Measurements from ENCODE around the gene EPS15.
"Not testable (repeated sequence)": the region's sequence is repeated elsewhere in the genome, so short reads cannot be mapped to it uniquely, and the experiment has no call there.

The EPS15 gene

DNA sequence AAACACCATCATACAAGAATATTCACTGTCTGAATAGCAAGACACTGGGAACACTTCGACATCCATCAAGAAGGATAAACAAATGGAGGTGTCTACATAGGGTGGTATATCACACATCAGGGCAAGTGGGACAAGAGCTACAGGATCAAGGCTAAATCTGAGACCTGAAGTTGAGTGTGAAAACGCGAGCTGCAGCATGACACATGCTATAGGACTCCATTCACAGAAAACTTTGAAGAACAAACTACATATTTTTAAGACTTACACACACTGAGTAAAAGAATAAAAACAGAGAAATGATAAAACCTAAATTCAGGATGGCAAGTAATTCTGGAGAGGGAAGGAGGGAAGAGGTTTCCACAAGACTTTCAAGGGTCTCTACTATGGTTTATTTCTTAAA lies 190.8 kb downstream of the EPS15 start:
- Histone ChIP-seq H3K27ac (ENCODE audit: low read length) (no peak overlapping the region), H3K27me3 (ENCODE audit: low read depth, low read length) (peaks cover 12% of the 10 kb centered on the region), H3K4me1 (ENCODE audit: control insufficient read depth in 1 of 2, insufficient read depth in 2 of 2, low read length in 2 of 2) (peaks cover 5 to 10% of the 10 kb centered on the region in 2 donors), H3K9me3 (ENCODE audit: control insufficient read depth in 1 of 2, low read length in 2 of 2) (no peaks in the 10 kb centered on the region), H3K36me3 (ENCODE audit: control insufficient read depth in 1 of 2, insufficient read depth in 2 of 2, low read length in 2 of 2) (no peaks in the 10 kb centered on the region), H3K4me3 (ENCODE audit: low read depth in 1 of 2, low read length in 2 of 2) (no peak overlapping the region)

DNA sequence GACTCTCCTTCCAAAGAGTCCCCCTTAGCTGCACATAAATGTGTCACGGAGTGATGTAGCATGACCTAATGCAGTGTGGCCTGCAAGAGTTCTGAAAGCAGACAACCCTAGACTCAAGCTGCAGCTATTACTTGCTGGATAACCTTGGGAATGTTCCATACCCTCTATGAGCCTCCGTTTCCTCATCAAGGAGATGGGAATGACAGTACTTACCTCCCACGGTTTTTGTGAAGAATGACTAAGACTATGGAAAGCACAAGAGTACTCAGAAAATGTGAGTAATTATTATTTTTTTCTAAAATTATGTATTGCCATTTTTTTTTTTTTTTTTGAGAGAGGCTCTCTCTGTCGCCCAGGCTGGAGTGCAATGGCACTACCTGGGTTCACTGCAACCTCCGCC lies 191.7 kb downstream of the EPS15 start:
- Histone ChIP-seq H3K4me1 (ENCODE audit: control insufficient read depth in 1 of 2, insufficient read depth in 2 of 2, low read length in 2 of 2) (peaks cover 5 to 10% of the 10 kb centered on the region in 2 donors), H3K9me3 (ENCODE audit: control insufficient read depth in 1 of 2, low read length in 2 of 2) (no peaks in the 10 kb centered on the region), H3K27ac (ENCODE audit: low read length) (no peak overlapping the region), H3K27me3 (ENCODE audit: low read depth, low read length) (peaks cover 12% of the 10 kb centered on the region), H3K36me3 (ENCODE audit: control insufficient read depth in 1 of 2, insufficient read depth in 2 of 2, low read length in 2 of 2) (no peaks in the 10 kb centered on the region), H3K4me3 (ENCODE audit: low read depth in 1 of 2, low read length in 2 of 2) (no peak overlapping the region)

DNA sequence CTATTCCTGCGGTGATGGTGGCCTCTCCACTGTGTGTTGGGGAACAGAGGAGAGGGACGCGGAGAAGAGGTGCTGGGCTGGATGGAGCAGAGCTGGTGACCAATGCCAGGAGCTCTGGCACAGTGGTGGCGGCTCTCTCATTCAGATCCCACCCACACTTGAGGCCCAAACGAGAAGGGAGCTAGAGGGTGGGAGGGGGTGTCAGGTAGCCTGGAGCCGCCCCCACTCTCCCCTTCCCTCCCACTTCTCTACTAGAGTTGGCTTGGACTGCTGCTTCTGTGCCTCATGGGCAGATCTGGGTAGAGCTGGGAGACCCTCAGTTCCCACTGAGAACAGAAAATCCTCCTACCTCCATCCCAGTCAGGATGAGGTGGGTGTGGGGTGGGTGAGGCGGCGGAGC lies 192.2 kb downstream of the EPS15 start:
- H3K27ac ChIP-seq (ENCODE audit: low read length), result no peak overlapping the region
- H3K27me3 ChIP-seq (ENCODE audit: low read depth, low read length), result peaks cover 12% of the 10 kb centered on the region

DNA sequence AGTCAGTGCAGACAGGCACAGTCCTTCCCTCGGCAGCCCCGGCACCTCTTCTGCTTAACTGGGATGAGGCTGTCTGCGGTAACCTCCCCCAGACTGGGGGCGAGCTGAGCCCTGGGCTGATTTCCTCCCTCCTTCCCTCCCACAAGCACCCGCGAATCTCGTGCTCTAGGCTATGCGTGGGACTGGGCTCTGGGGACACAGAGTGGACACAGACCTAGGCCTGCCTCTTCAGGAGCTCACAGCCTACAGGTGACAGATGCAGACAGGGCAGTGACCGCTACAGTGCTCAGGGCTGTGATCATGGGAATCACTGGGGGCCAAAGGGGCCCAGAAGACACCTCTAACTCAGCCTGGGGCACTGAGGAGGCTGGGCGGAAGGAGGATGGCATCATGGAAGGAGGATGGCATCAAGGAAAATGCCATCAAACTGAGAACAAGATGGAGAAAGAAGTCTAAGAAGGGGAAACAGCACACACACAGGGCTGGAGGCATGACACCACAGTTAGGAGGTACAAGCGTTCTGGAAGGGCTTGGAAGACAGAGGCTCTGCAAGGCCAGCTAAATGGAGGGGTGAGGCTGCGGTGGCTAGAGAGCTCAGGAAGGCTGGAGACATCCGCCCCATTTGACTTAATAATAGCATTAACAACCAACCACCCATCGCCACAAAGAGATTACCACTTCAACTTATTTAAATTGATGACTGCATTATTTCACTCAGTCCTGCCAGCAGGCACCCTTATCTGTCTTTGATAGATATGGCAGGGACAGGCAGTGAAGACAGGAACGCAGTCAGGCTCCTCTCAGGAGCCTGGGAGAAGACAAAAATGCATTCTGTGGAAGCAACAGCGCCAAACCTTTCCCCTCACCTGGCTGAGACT lies 192.9 kb downstream of the EPS15 start:
- Histone ChIP-seq H3K4me3 (ENCODE audit: low read depth in 1 of 2, low read length in 2 of 2) (no peak overlapping the region), H3K27me3 (ENCODE audit: low read depth, low read length) (peaks cover 12% of the 10 kb centered on the region), H3K27ac (ENCODE audit: low read length) (no peak overlapping the region), H3K4me1 (ENCODE audit: control insufficient read depth in 1 of 2, insufficient read depth in 2 of 2, low read length in 2 of 2) (peaks cover 4 to 7% of the 10 kb centered on the region in 2 donors), H3K9me3 (ENCODE audit: control insufficient read depth in 1 of 2, low read length in 2 of 2) (no peaks in the 10 kb centered on the region), H3K36me3 (ENCODE audit: control insufficient read depth in 1 of 2, insufficient read depth in 2 of 2, low read length in 2 of 2) (no peaks in the 10 kb centered on the region)

More for the DNA sequence above, 192.2 kb downstream of the EPS15 start:
- peaks cover 5 to 10% of the 10 kb centered on the region in 2 donors for H3K4me1 ChIP-seq (ENCODE audit: control insufficient read depth in 1 of 2, insufficient read depth in 2 of 2, low read length in 2 of 2)
- H3K36me3 ChIP-seq (ENCODE audit: control insufficient read depth in 1 of 2, insufficient read depth in 2 of 2, low read length in 2 of 2), result no peaks in the 10 kb centered on the region
- no peak overlapping the region for H3K4me3 ChIP-seq (ENCODE audit: low read depth in 1 of 2, low read length in 2 of 2)
- H3K9me3 ChIP-seq (ENCODE audit: control insufficient read depth in 1 of 2, low read length in 2 of 2), result no peaks in the 10 kb centered on the region

DNA sequence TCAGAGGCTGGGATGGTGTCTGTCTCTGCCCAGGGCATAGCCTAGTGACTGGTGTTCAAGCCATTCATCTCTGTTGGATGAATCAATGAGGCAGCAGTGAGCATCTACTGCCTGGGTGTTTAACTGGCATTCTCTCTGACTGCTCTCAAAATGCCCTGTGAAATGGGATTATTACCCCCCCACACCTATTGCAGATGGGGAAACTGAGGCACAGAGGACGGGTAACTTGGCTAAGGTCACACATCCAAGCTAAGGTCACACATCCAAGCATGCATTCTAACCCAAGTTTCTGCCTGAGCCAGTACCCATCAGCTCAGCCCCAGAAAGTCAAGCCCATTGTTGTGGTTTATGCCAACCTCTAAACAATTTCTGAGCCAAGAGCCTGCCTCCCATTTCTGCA lies 193.7 kb downstream of the EPS15 start:
- H3K27me3 ChIP-seq (ENCODE audit: low read depth, low read length), result peaks cover 8% of the 10 kb centered on the region
- no peaks in the 10 kb centered on the region for H3K4me1 ChIP-seq (ENCODE audit: control insufficient read depth in 1 of 2, insufficient read depth in 2 of 2, low read length in 2 of 2)
- H3K4me3 ChIP-seq (ENCODE audit: low read depth in 1 of 2, low read length in 2 of 2), result no peak overlapping the region
- H3K27ac ChIP-seq (ENCODE audit: low read length), result no peak overlapping the region
- no peaks in the 10 kb centered on the region for H3K36me3 ChIP-seq (ENCODE audit: control insufficient read depth in 1 of 2, insufficient read depth in 2 of 2, low read length in 2 of 2)
- no peaks in the 10 kb centered on the region for H3K9me3 ChIP-seq (ENCODE audit: control insufficient read depth in 1 of 2, low read length in 2 of 2)

DNA sequence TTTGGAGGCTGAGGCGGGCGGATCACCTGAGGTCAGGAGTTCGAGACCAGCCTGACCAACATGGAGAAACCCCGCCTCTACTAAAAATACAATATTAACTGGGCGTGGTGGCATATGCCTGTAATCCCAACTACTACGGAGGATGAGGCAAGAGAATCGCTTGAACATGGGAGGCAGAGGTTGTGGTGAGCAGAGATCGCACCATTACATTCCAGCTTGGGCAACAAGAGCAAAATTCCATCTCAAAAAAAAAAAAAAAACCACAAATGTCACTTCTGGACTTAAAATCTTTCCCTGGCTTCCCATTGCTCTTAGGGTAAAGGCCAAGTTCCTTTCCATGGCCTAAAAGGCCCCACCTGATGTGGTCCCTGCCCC lies 194.1 kb downstream of the EPS15 start:
- H3K4me3 ChIP-seq (ENCODE audit: low read depth in 1 of 2, low read length in 2 of 2); H3K27me3 ChIP-seq (ENCODE audit: low read depth, low read length); H3K27ac ChIP-seq (ENCODE audit: low read length); H3K9me3 ChIP-seq (ENCODE audit: control insufficient read depth in 1 of 2, low read length in 2 of 2); H3K36me3 ChIP-seq (ENCODE audit: control insufficient read depth in 1 of 2, insufficient read depth in 2 of 2, low read length in 2 of 2); H3K4me1 ChIP-seq (ENCODE audit: control insufficient read depth in 1 of 2, insufficient read depth in 2 of 2, low read length in 2 of 2): not testable (repeated sequence)

DNA sequence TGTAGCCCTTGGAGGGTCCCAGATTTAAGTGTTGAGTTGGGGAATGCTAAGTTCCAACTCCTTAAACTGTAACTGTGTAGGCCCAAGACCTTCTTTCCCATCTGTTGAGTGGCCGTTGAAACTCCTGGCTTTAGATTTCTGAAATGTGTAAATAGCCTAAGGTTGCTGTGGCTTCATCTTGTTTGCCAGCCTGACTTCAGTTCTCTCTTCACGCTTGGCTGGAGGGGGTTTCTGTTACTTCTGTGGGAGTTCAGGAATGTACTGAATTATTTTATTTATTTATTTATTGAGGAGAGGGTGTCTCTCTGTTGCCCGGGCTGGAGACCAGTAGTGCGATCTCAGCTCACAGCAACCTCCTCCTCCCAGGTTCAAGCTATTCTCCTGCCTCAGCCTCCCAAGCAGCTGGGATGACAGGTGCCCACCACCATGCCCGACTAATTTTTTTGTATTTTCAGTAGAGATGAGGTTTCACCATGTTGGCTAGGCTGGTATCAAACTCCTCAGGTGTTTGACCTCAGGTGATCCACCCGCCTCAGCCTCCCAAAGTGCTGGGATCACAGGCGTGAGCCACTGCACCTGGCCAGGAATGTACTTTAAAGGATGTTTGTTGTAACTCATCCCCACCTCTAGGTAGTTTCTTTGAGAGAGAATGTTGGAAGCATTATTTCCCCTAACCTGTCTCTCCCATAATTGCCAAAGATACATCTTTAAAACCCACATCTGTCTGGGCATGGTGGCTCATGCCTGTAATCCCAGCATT lies 194.6 kb downstream of the EPS15 start:
- no peak overlapping the region for H3K27ac ChIP-seq (ENCODE audit: low read length)
- no peaks in the 10 kb centered on the region for H3K4me1 ChIP-seq (ENCODE audit: control insufficient read depth in 1 of 2, insufficient read depth in 2 of 2, low read length in 2 of 2)
- no peaks in the 10 kb centered on the region for H3K36me3 ChIP-seq (ENCODE audit: control insufficient read depth in 1 of 2, insufficient read depth in 2 of 2, low read length in 2 of 2)

DNA sequence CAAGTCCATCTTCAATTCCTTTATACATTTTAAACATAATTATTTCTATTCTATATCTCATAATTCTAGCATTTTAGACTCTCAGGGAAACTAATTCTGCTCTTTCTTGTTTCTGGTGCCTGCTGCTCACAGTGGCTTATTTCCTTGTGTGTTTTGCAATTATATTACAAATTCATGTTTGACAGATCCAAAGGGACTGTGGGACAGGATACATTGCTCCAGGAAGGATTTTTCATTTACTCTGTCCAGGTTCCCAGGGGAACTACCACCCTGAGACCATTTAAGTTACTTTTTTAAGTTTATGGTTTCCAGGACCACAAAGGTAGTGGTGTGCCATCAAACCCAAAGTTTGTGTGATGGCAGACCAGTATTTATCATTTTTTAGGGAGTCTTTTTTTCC lies 195.3 kb downstream of the EPS15 start:
- H3K4me3 ChIP-seq (ENCODE audit: low read depth in 1 of 2, low read length in 2 of 2), result no peak overlapping the region
- H3K4me1 ChIP-seq (ENCODE audit: control insufficient read depth in 1 of 2, insufficient read depth in 2 of 2, low read length in 2 of 2), result no peaks in the 10 kb centered on the region
- H3K27me3 ChIP-seq (ENCODE audit: low read depth, low read length), result no peaks in the 10 kb centered on the region
- H3K27ac ChIP-seq (ENCODE audit: low read length), result no peak overlapping the region
- no peaks in the 10 kb centered on the region for H3K36me3 ChIP-seq (ENCODE audit: control insufficient read depth in 1 of 2, insufficient read depth in 2 of 2, low read length in 2 of 2)
- H3K9me3 ChIP-seq (ENCODE audit: control insufficient read depth in 1 of 2, low read length in 2 of 2), result no peaks in the 10 kb centered on the region

More for the DNA sequence above, 194.6 kb downstream of the EPS15 start:
- Histone ChIP-seq H3K4me3 (ENCODE audit: low read depth in 1 of 2, low read length in 2 of 2) (no peak overlapping the region), H3K9me3 (ENCODE audit: control insufficient read depth in 1 of 2, low read length in 2 of 2) (no peaks in the 10 kb centered on the region), H3K27me3 (ENCODE audit: low read depth, low read length) (peaks cover 2% of the 10 kb centered on the region)

DNA sequence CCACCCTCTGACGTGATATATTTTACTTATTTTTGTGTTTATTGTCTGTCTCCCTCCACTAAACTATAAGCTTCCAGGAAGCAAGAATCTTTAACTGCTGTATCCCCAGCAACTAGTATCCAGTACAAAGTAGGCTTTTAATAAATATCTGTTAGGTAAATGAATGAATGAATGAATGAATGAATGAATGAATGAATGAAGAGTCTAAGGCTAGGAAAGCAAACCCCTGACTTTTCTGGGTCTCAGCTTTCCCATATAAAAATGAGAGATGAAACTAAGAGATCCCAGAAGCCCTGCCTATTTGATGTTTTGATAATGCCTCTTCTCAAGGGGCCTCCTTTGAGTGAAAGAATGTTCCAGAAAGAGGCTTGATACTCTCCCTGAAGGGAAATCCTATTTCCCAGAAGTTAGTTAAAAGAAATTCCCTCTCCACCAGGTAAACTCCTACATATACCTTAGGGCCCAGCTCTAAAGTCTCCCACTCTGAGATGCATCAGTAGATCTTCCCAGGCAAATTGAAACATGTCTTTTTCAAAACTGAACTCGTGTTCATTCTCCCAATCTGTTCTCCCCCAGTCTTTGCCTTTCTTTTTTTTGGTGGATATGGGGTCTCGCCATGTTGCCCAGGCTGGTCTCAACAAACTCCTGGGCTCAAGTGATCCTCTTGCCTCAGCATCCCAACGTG lies 196.5 kb downstream of the EPS15 start:
- no peak overlapping the region for H3K27ac ChIP-seq (ENCODE audit: low read length)
- no peaks in the 10 kb centered on the region for H3K9me3 ChIP-seq (ENCODE audit: control insufficient read depth in 1 of 2, low read length in 2 of 2)
- H3K27me3 ChIP-seq (ENCODE audit: low read depth, low read length), result no peaks in the 10 kb centered on the region
- no peak overlapping the region for H3K4me3 ChIP-seq (ENCODE audit: low read depth in 1 of 2, low read length in 2 of 2)
- H3K36me3 ChIP-seq (ENCODE audit: control insufficient read depth in 1 of 2, insufficient read depth in 2 of 2, low read length in 2 of 2), result no peaks in the 10 kb centered on the region
- no peaks in the 10 kb centered on the region for H3K4me1 ChIP-seq (ENCODE audit: control insufficient read depth in 1 of 2, insufficient read depth in 2 of 2, low read length in 2 of 2)

DNA sequence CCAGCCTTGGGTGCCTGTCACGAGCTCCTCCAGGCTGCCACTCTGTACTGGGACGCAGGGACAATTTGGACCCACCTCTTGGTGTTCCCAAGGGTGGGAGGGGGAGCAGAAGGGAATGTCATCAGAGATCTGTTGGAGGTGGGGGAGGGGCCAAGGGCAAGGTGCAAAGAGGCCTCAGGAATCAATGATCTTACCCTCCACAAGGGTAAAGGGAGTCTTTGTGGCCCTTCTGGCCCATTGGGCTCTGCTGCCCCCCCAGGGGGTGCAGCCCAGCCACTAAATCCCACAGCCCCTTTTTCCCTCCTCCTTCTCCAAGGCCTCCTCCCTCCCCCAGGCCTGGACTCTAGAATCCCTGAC lies 197.2 kb downstream of the EPS15 start:
- Histone ChIP-seq H3K4me3 (ENCODE audit: low read depth in 1 of 2, low read length in 2 of 2) (no peak overlapping the region), H3K36me3 (ENCODE audit: control insufficient read depth in 1 of 2, insufficient read depth in 2 of 2, low read length in 2 of 2) (no peaks in the 10 kb centered on the region), H3K9me3 (ENCODE audit: control insufficient read depth in 1 of 2, low read length in 2 of 2) (no peaks in the 10 kb centered on the region), H3K27me3 (ENCODE audit: low read depth, low read length) (no peaks in the 10 kb centered on the region), H3K4me1 (ENCODE audit: control insufficient read depth in 1 of 2, insufficient read depth in 2 of 2, low read length in 2 of 2) (no peaks in the 10 kb centered on the region), H3K27ac (ENCODE audit: low read length) (no peak overlapping the region)

All from muscle layer of duodenum (tissue), 2 donors.